ENCODE results near the gene PLD5. TPM values are rescaled to one million over a fixed set of nuclear protein-coding genes. Genes with fewer than 3 reads are reported as not detected.

PLD5 gene
- total and polyA plus RNA-seq, 8 donors, result 0.24 to 11.0 (median 0.54) TPM

- Histone ChIP-seq H3K9me3 (no peaks in the 10 kb centered on the region), H3K4me3 (no peak overlapping the region), H3K36me3 (no peaks in the 10 kb centered on the region), H3K27ac (no peak overlapping the region), H3K4me1 (no peaks in the 10 kb centered on the region), H3K27me3 (no peaks in the 10 kb centered on the region)
- ATAC-seq (no peak), DNase-seq (no peak)
- intact Hi-C loops (cut with DNase I), result no loop called here
- no peak for TF ChIP-seq CTCF (IDR thresholded peaks at IDR 0.05)
Measured at GRCh38 chr1:242440757-242441156, 83.7 kb downstream of the PLD5 start.

- H3K36me3 ChIP-seq, result no peaks in the 10 kb centered on the region
- no peak for TF ChIP-seq CTCF (IDR thresholded peaks at IDR 0.05)
- no peak overlapping the region for H3K27ac ChIP-seq
- no peaks in the 10 kb centered on the region for H3K4me1 ChIP-seq
- ATAC-seq (no peak), DNase-seq (no peak)
- H3K9me3 ChIP-seq, result no peaks in the 10 kb centered on the region
- H3K27me3 ChIP-seq, result no peaks in the 10 kb centered on the region
- no peak overlapping the region for H3K4me3 ChIP-seq
- intact Hi-C loops (cut with DNase I), result no loop called here
Measured at GRCh38 chr1:242435200-242435599, 89.3 kb downstream of the PLD5 start.

GRCh38 chr1:242432491-242433095 is 91.9 kb downstream of the PLD5 start:
- intact Hi-C loops (cut with DNase I), result no loop called here
- H3K4me1 ChIP-seq, result no peaks in the 10 kb centered on the region
- ATAC-seq (no peak), DNase-seq (no peak)
- no peak overlapping the region for H3K27ac ChIP-seq
- H3K36me3 ChIP-seq, result no peaks in the 10 kb centered on the region
- TF ChIP-seq CTCF (IDR thresholded peaks at IDR 0.05), result no peak
- no peak overlapping the region for H3K4me3 ChIP-seq
- H3K27me3 ChIP-seq, result no peaks in the 10 kb centered on the region
- no peaks in the 10 kb centered on the region for H3K9me3 ChIP-seq

- H3K27me3 ChIP-seq, result no peaks in the 10 kb centered on the region
- DNase-seq (no peak), ATAC-seq (no peak)
- intact Hi-C loops (cut with DNase I), result no loop called here
- H3K4me1 ChIP-seq, result no peaks in the 10 kb centered on the region
- no peak overlapping the region for H3K4me3 ChIP-seq
- TF ChIP-seq CTCF (IDR thresholded peaks at IDR 0.05), result no peak
- H3K36me3 ChIP-seq, result no peaks in the 10 kb centered on the region
- no peaks in the 10 kb centered on the region for H3K9me3 ChIP-seq
- no peak overlapping the region for H3K27ac ChIP-seq
Measured at GRCh38 chr1:242431786-242432185, 92.7 kb downstream of the PLD5 start.

- Histone ChIP-seq H3K27me3 (no peaks in the 10 kb centered on the region), H3K4me1 (no peaks in the 10 kb centered on the region), H3K4me3 (no peak overlapping the region), H3K36me3 (no peaks in the 10 kb centered on the region), H3K9me3 (no peaks in the 10 kb centered on the region), H3K27ac (no peak overlapping the region)
- intact Hi-C loops (cut with DNase I), result no loop called here
- DNase-seq (no peak), ATAC-seq (no peak)
- TF ChIP-seq CTCF (IDR thresholded peaks at IDR 0.05), result no peak
Measured at GRCh38 chr1:242430956-242431355, 93.5 kb downstream of the PLD5 start.

Measured in left lung (tissue), 10 donors.